Fibroblast of pulmonary artery (primary cell): ENCODE measurements around the gene INTU.

Experiments
- DNase-seq: peaks from one replicate; pipeline ENCODE4 v3.0.0-alpha.2; 2010; ENCODE audit warnings: low read depth
- H3K4me3 ChIP-seq: replicated peaks from 2 replicates; pipeline ENCODE4 v1.5.1; 2011; ENCODE audit warnings: low read depth, mild to moderate bottlenecking, control low read depth, low read length, moderate library complexity
- TF ChIP-seq, protein P1 (sequence below): IDR thresholded peaks from 2 replicates; pipeline ENCODE4 v1.5.1; 2011; ENCODE audit warnings: mild to moderate bottlenecking, control low read depth, low read length, inconsistent platforms; ENCODE audit errors: missing control alignments

Gene INTU

DNA sequence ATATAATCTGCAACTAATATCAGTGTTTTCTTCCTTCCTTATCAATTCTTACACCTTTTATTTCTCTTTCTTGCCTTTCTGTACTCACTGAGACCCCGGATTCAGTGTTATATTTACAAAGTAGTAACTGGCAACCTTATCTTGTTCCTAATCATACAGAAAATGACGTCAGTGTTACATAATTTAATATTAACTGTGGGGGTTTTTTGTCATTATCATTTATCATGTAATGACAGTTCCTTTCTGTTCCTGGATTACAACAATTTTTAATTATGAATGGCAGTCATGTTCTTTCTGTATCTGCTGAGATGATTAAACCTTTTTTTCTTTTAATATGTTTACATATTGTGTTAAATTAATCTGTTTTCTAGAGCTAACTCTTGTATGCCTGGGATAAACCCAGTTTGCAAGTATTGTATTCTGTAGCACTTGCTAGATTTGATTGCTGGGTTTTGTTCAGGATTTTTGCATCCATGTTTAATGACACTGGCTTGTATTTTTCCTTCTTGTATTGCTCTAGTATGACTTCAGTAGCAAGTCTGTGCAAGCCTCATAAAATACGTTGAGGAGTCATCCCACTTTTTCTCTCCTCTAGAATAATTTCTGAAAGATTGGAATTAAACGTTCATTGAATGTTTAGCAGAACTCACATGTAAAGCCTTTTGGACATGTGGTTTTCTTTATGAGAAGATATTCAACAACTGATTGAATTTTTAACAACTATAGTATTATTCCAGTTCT, 138.9 kb downstream of the INTU start:
- DNase-seq: no peak
- TF ChIP-seq, protein P1, sequence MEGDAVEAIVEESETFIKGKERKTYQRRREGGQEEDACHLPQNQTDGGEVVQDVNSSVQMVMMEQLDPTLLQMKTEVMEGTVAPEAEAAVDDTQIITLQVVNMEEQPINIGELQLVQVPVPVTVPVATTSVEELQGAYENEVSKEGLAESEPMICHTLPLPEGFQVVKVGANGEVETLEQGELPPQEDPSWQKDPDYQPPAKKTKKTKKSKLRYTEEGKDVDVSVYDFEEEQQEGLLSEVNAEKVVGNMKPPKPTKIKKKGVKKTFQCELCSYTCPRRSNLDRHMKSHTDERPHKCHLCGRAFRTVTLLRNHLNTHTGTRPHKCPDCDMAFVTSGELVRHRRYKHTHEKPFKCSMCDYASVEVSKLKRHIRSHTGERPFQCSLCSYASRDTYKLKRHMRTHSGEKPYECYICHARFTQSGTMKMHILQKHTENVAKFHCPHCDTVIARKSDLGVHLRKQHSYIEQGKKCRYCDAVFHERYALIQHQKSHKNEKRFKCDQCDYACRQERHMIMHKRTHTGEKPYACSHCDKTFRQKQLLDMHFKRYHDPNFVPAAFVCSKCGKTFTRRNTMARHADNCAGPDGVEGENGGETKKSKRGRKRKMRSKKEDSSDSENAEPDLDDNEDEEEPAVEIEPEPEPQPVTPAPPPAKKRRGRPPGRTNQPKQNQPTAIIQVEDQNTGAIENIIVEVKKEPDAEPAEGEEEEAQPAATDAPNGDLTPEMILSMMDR: no peak

DNA sequence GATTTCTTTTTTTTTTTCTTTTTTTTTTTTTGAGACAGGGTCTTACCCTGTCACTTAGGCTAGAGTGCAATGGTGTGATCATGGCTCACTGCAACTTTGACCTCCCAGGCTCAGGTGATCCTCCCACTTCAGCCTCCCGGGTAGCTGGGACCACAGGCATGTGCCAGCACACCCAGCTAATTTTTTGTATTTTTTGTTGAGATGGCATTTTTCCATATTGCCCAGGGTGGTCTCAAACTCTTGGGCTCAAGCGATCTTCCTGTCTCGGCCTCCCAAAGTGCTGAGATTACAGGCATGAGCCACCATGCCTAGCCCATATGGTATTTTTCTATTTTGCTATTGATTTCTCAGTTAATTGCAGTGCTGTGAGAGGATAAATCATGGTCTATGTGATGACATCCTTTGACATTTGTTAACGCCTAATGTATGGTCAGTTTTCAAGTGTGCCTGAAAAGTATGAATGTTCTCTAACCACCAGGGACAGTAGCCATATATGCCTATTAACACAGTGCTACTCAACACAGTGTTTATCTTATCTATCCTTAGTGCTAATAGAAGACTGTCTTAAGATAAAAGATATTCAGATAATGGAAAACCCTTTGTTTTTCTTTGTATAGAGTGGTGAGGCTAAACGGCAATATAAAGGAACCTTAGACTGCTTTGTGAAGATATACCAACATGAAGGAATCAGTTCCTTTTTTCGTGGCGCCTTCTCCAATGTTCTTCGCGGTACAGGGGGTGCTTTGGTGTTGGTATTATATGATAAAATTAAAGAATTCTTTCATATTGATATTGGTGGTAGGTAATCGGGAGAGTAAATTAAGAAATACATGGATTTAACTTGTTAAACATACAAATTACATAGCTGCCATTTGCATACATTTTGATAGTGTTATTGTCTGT, 140.3 kb downstream of the INTU start:
- no peak for DNase-seq
- no peak overlapping the region for H3K4me3 ChIP-seq
- TF ChIP-seq, protein P1: no peak

More for the DNA sequence above, 138.9 kb downstream of the INTU start:
- no peak overlapping the region for H3K4me3 ChIP-seq

DNA sequence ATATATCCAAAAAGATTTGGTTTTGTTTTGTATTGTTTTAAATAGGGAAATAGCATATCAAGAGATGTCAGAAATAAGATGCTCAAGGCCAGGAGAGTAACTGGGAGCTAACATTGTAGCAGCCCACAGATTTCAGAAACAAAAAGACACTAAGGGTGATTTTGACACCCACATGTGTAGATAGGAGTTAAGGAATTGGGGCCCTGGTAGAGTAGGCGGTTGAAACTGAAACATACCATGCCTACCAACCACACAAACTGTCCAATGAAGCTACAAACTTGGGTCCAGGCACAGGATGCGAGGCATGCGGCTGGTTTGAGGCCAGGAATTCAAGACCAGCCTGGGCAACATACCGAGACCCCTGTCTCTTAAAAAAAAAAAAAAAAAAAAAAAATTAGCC, 143.1 kb downstream of the INTU start:
- H3K4me3 ChIP-seq: no peak overlapping the region
- no peak for DNase-seq
- TF ChIP-seq, protein P1: no peak
